Suprapubic skin (tissue), 4 donors: ENCODE results near the gene WASHC2A.

Source experiments
- CTCF ChIP-seq, 2 donors: fragments of 200-600 bp in 1 of 2; fragments of 450-650 bp in 1 of 2; sonication (generic) in 1 of 2; IDR thresholded peaks; one replicate each; pipeline ENCODE4 v1.5.1; 2016 to 2019; ENCODE audit warnings: antibody characterized with exemption in 2 of 2, mild to moderate bottlenecking in 1 of 2, moderate library complexity in 1 of 2
- EP300 ChIP-seq: sonication (generic); formaldehyde crosslinking; IDR thresholded peaks from one replicate; pipeline ENCODE4 v1.6.1; 2017; ENCODE audit warnings: antibody characterized with exemption
- POLR2A ChIP-seq, 2 donors: fragments of 450-650 bp; IDR thresholded peaks; one replicate each; pipeline ENCODE4 v1.6.1; 2017; ENCODE audit warnings: antibody characterized with exemption in 2 of 2, mild to moderate bottlenecking in 2 of 2, moderate library complexity in 2 of 2
- POLR2AphosphoS5 ChIP-seq, 3 donors: sonication (generic); formaldehyde crosslinking; IDR thresholded peaks; one replicate each; pipeline ENCODE4 v1.6.1; 2017; ENCODE audit warnings: antibody characterized with exemption in 3 of 3

- TF ChIP-seq CTCF (IDR thresholded peaks at IDR 0.05), result no peak
- TF ChIP-seq POLR2AphosphoS5 (IDR thresholded peaks at IDR 0.05), result no peak
- no peak for TF ChIP-seq POLR2A (IDR thresholded peaks at IDR 0.05)
- no peak for TF ChIP-seq EP300
Measured at GRCh38 chr10:50044941-50045664, 22.7 kb upstream of the WASHC2A start.
